HG02798 (cell line): ENCODE measurements around the gene CGB3.
"Not testable (repeated sequence)": the region's sequence is repeated elsewhere in the genome, so short reads cannot be mapped to it uniquely, and the experiment has no call there.

Source experiments
- ATAC-seq: cut with Tn5 transposase; IDR thresholded peaks from one replicate; pipeline ENCODE4 v1.9.1; 2021; ENCODE audit warnings: mild to moderate bottlenecking; ENCODE audit not compliant: unreplicated experiment, poor library complexity

Gene CGB3

GRCh38 chr19:49043548-49043947, 19.4 kb upstream of the CGB3 start, which contains the start of gene CGB5:
CGB5 (plus strand) TSS chr19:49043848; CDS start chr19:49044210, 362 bp downstream.
- ATAC-seq: not testable (repeated sequence)

- not testable (repeated sequence) for ATAC-seq
Observed at GRCh38 chr19:49042666-49043065, 18.5 kb upstream of the CGB3 start.

- no peak for ATAC-seq
Observed at GRCh38 chr19:49042177-49042576, 18.0 kb upstream of the CGB3 start.

- ATAC-seq: not testable (repeated sequence)
Observed at GRCh38 chr19:49039736-49040135, 15.6 kb upstream of the CGB3 start.

GRCh38 chr19:49038557-49039276, 14.6 kb upstream of the CGB3 start:
- ATAC-seq: not testable (repeated sequence)

- ATAC-seq: not testable (repeated sequence)
Observed at GRCh38 chr19:49038111-49038510, 14.0 kb upstream of the CGB3 start.

- not testable (repeated sequence) for ATAC-seq
Observed at GRCh38 chr19:49036815-49037214, 12.7 kb upstream of the CGB3 start, which contains the start of gene CGB1. CGB1 (minus strand) TSS chr19:49036895; CDS start chr19:49036711, 184 bp downstream.

GRCh38 chr19:49031642-49032301, 7.6 kb upstream of the CGB3 start, which contains the start of gene CGB2:
CGB2 (plus strand) TSS chr19:49031890; CDS start chr19:49032096, 206 bp downstream.
- ATAC-seq: not testable (repeated sequence)

- ATAC-seq: not testable (repeated sequence)
Observed at GRCh38 chr19:49030323-49030722, 6.2 kb upstream of the CGB3 start.

- not testable (repeated sequence) for ATAC-seq
Observed at GRCh38 chr19:49029749-49030148, 5.6 kb upstream of the CGB3 start.

- not testable (repeated sequence) for ATAC-seq
Observed at GRCh38 chr19:49028686-49029085, 4.6 kb upstream of the CGB3 start.

- ATAC-seq: not testable (repeated sequence)
Observed at GRCh38 chr19:49025599-49025998, 1.5 kb upstream of the CGB3 start.

- ATAC-seq: not testable (repeated sequence)
Observed at GRCh38 chr19:49025088-49025487, 955 bp upstream of the CGB3 start.

- ATAC-seq: no peak
Observed at GRCh38 chr19:49022116-49022515, 2.0 kb downstream of the CGB3 start.

GRCh38 chr19:49020931-49021895, 2.9 kb downstream of the CGB3 start:
- no peak for ATAC-seq

- ATAC-seq: no peak
Observed at GRCh38 chr19:49020342-49020741, 3.8 kb downstream of the CGB3 start.

GRCh38 chr19:49019242-49019932, 4.7 kb downstream of the CGB3 start:
- ATAC-seq: no peak

GRCh38 chr19:49018388-49019241, 5.5 kb downstream of the CGB3 start:
- not testable (repeated sequence) for ATAC-seq
